Measurements from ENCODE around the gene DNAJC6. TPM values are rescaled to one million over a fixed set of nuclear protein-coding genes. Genes with fewer than 3 reads are reported as not detected.

DNAJC6 gene
- total RNA-seq, 1 donor from 2014 or later: 4.1 TPM

- Mint-ChIP-seq H3K36me3 (peaks cover 24% of the 10 kb centered on the region), H3K9me3 (no peaks in the 10 kb centered on the region), H3K4me3 (no peak overlapping the region), H3K27me3 (no peaks in the 10 kb centered on the region), H3K27ac (no peak overlapping the region), H3K4me1 (ENCODE audit: unreplicated experiment) (peaks cover 3% of the 10 kb centered on the region)
- DNase-seq (ENCODE audit: extremely low spot score, unreplicated experiment): no peak
- TF ChIP-seq CTCF (conservative IDR thresholded peaks at IDR 0.05): peak; percentile 82
Measured at GRCh38 chr1:65431111-65431705, 121.9 kb downstream of the DNAJC6 start.

- no peak overlapping the region for H3K4me3 Mint-ChIP-seq
- H3K27ac Mint-ChIP-seq: no peak overlapping the region
- peaks cover 19% of the 10 kb centered on the region for H3K36me3 Mint-ChIP-seq
- TF ChIP-seq CTCF (conservative IDR thresholded peaks at IDR 0.05): no peak
- no peaks in the 10 kb centered on the region for H3K27me3 Mint-ChIP-seq
- DNase-seq (ENCODE audit: extremely low spot score, unreplicated experiment): no peak
- H3K4me1 Mint-ChIP-seq (ENCODE audit: unreplicated experiment): peaks cover 3% of the 10 kb centered on the region
- no peaks in the 10 kb centered on the region for H3K9me3 Mint-ChIP-seq
Measured at GRCh38 chr1:65432918-65433317, 123.6 kb downstream of the DNAJC6 start.

- Mint-ChIP-seq H3K27me3 (no peaks in the 10 kb centered on the region), H3K9me3 (no peaks in the 10 kb centered on the region), H3K27ac (no peak overlapping the region), H3K4me3 (no peak overlapping the region), H3K4me1 (ENCODE audit: unreplicated experiment) (no peaks in the 10 kb centered on the region), H3K36me3 (peaks cover 12% of the 10 kb centered on the region)
- peak; percentile 61 for TF ChIP-seq CTCF (conservative IDR thresholded peaks at IDR 0.05)
- DNase-seq (ENCODE audit: extremely low spot score, unreplicated experiment): no peak
Measured at GRCh38 chr1:65434255-65434654, 124.9 kb downstream of the DNAJC6 start.

- H3K9me3 Mint-ChIP-seq: no peaks in the 10 kb centered on the region
- TF ChIP-seq CTCF (conservative IDR thresholded peaks at IDR 0.05): no peak
- peaks cover 11% of the 10 kb centered on the region for H3K36me3 Mint-ChIP-seq
- H3K27me3 Mint-ChIP-seq: no peaks in the 10 kb centered on the region
- no peak for DNase-seq (ENCODE audit: extremely low spot score, unreplicated experiment)
- H3K4me1 Mint-ChIP-seq (ENCODE audit: unreplicated experiment): no peaks in the 10 kb centered on the region
- no peak overlapping the region for H3K4me3 Mint-ChIP-seq
- H3K27ac Mint-ChIP-seq: no peak overlapping the region
Measured at GRCh38 chr1:65434760-65435159, 125.4 kb downstream of the DNAJC6 start.

GRCh38 chr1:65435987-65436386, 126.6 kb downstream of the DNAJC6 start:
- peaks cover 11% of the 10 kb centered on the region for H3K36me3 Mint-ChIP-seq
- H3K4me1 Mint-ChIP-seq (ENCODE audit: unreplicated experiment): peaks cover 1% of the 10 kb centered on the region
- no peaks in the 10 kb centered on the region for H3K27me3 Mint-ChIP-seq
- H3K9me3 Mint-ChIP-seq: no peaks in the 10 kb centered on the region
- TF ChIP-seq CTCF (conservative IDR thresholded peaks at IDR 0.05): no peak
- no peak overlapping the region for H3K27ac Mint-ChIP-seq
- no peak for DNase-seq (ENCODE audit: extremely low spot score, unreplicated experiment)
- H3K4me3 Mint-ChIP-seq: no peak overlapping the region

- H3K36me3 Mint-ChIP-seq: peaks cover 11% of the 10 kb centered on the region
- TF ChIP-seq CTCF (conservative IDR thresholded peaks at IDR 0.05): no peak
- no peak overlapping the region for H3K27ac Mint-ChIP-seq
- no peak for DNase-seq (ENCODE audit: extremely low spot score, unreplicated experiment)
- H3K4me3 Mint-ChIP-seq: no peak overlapping the region
- H3K9me3 Mint-ChIP-seq: no peaks in the 10 kb centered on the region
- no peaks in the 10 kb centered on the region for H3K27me3 Mint-ChIP-seq
- peaks cover 6% of the 10 kb centered on the region for H3K4me1 Mint-ChIP-seq (ENCODE audit: unreplicated experiment)
Measured at GRCh38 chr1:65437616-65438015, 128.3 kb downstream of the DNAJC6 start.
